Measurements from ENCODE around the gene MAGI2. TPM values are rescaled to one million over a fixed set of nuclear protein-coding genes. Genes with fewer than 3 reads are reported as not detected.

MAGI2 gene
- polyA plus RNA-seq, 3 donors = 0.03 to 0.11 TPM; not detected in 1

GRCh38 chr7:79398138-79398749 is 55.2 kb downstream of the MAGI2 start:
- Histone ChIP-seq H3K9me3 (replicated peaks in 1 of 2; ENCODE audit: control insufficient read depth in 1 of 2, insufficient read depth in 1 of 2, low read length in 2 of 2) (no peaks in the 10 kb centered on the region), H3K4me1 (ENCODE audit: control insufficient read depth in 1 of 2, insufficient read depth in 2 of 2, low read length in 2 of 2) (no peaks in the 10 kb centered on the region), H3K27me3 (ENCODE audit: control insufficient read depth in 2 of 2, insufficient read depth in 2 of 2, low read length in 2 of 2) (no peaks in the 10 kb centered on the region), H3K79me2 (ENCODE audit: insufficient read depth, low read length) (no peaks in the 10 kb centered on the region), H3K9ac (ENCODE audit: insufficient read depth, low read length, poor library complexity, severe bottlenecking) (no peak overlapping the region), H2AFZ (ENCODE audit: insufficient read depth, low read depth, low read length, poor library complexity, severe bottlenecking) (no peak overlapping the region), H3K27ac (ENCODE audit: low read depth in 1 of 2, low read length in 2 of 2) (no peak overlapping the region), H4K20me1 (ENCODE audit: insufficient read depth, low read length) (no peaks in the 10 kb centered on the region), H3K4me3 (replicated peaks in 1 of 3; ENCODE audit: low read depth in 2 of 3, low read length in 3 of 3) (no peak overlapping the region), H3K4me2 (replicated peaks; ENCODE audit: extremely low read depth, low read length, poor library complexity, severe bottlenecking) (no peak overlapping the region), H3K36me3 (replicated peaks in 1 of 2; ENCODE audit: control insufficient read depth in 1 of 2, insufficient read depth in 2 of 2, low read length in 2 of 2) (no peaks in the 10 kb centered on the region)
- no peaks in the 10 kb centered on the region for H3K36me3 Mint-ChIP-seq
- intact Hi-C loops (cut with micrococcal nuclease) = no loop called here
- TF ChIP-seq CTCF (IDR thresholded peaks at IDR 0.05) = no peak
- no peaks in the 10 kb centered on the region for H3K4me1 Mint-ChIP-seq
- peaks cover 0 to 2% (median 0%) of the 10 kb centered on the region in 3 donors for H3K27me3 Mint-ChIP-seq (ENCODE audit: low read depth in 3 of 3)
- no peak overlapping the region for H3K27ac Mint-ChIP-seq
- no peaks in the 10 kb centered on the region for H3K9me3 Mint-ChIP-seq
- DNase-seq = no peak
- no CpG with 5 or more reads among the region's 3 CpGs for WGBS (ENCODE audit: insufficient coverage)
- no peak overlapping the region for H3K4me3 Mint-ChIP-seq

- intact Hi-C loops (cut with micrococcal nuclease) = no loop called here
Measured at GRCh38 chr7:79386688-79387422, 66.6 kb downstream of the MAGI2 start.

More at GRCh38 chr7:79386688-79387422, 66.6 kb downstream of the MAGI2 start:
- H4K20me1 ChIP-seq (ENCODE audit: insufficient read depth, low read length) = no peaks in the 10 kb centered on the region
- peaks cover 0 to 3% (median 0%) of the 10 kb centered on the region in 7 donors for H3K9me3 Mint-ChIP-seq
- no peaks in the 10 kb centered on the region for H3K9me3 ChIP-seq (replicated peaks in 1 of 2; ENCODE audit: control insufficient read depth in 1 of 2, insufficient read depth in 1 of 2, low read length in 2 of 2)
- no peak overlapping the region for H3K4me2 ChIP-seq (replicated peaks; ENCODE audit: extremely low read depth, low read length, poor library complexity, severe bottlenecking)
- H3K4me1 ChIP-seq (ENCODE audit: control insufficient read depth in 1 of 2, insufficient read depth in 2 of 2, low read length in 2 of 2) = no peaks in the 10 kb centered on the region
- no peak overlapping the region for H3K9ac ChIP-seq (ENCODE audit: insufficient read depth, low read length, poor library complexity, severe bottlenecking)
- H3K27me3 Mint-ChIP-seq (ENCODE audit: low read depth in 3 of 3) = no peaks in the 10 kb centered on the region
- no peak overlapping the region for H3K27ac Mint-ChIP-seq
- H3K4me3 Mint-ChIP-seq = no peak overlapping the region
- no peak overlapping the region for H2AFZ ChIP-seq (ENCODE audit: insufficient read depth, low read depth, low read length, poor library complexity, severe bottlenecking)
- no peak overlapping the region for H3K4me3 ChIP-seq (replicated peaks in 1 of 3; ENCODE audit: low read depth in 2 of 3, low read length in 3 of 3)
- H3K79me2 ChIP-seq (ENCODE audit: insufficient read depth, low read length) = no peaks in the 10 kb centered on the region
- H3K27me3 ChIP-seq (ENCODE audit: control insufficient read depth in 2 of 2, insufficient read depth in 2 of 2, low read length in 2 of 2) = no peaks in the 10 kb centered on the region
- H3K36me3 ChIP-seq (replicated peaks in 1 of 2; ENCODE audit: control insufficient read depth in 1 of 2, insufficient read depth in 2 of 2, low read length in 2 of 2) = no peaks in the 10 kb centered on the region
- H3K27ac ChIP-seq (ENCODE audit: low read depth in 1 of 2, low read length in 2 of 2) = no peak overlapping the region
- no peak for TF ChIP-seq CTCF (IDR thresholded peaks at IDR 0.05)
- no peaks in the 10 kb centered on the region for H3K4me1 Mint-ChIP-seq
- DNase-seq = no peak
- WGBS (ENCODE audit: insufficient coverage) = 90% methylated on average over 2 of the region's 4 CpGs
- H3K36me3 Mint-ChIP-seq = no peaks in the 10 kb centered on the region

Measured in CD14-positive monocyte (primary cell).